ENCODE data around the gene TMEM11.

- no peak for TF ChIP-seq CTCF (conservative IDR thresholded peaks at IDR 0.05 in 1 of 2, IDR thresholded peaks at IDR 0.05 in 1 of 2; ENCODE audit: extremely low read depth in 1 of 2, insufficient read depth in 1 of 2, low read depth in 1 of 2, low read length in 2 of 2)
- no peak for TF ChIP-seq EZH2 (IDR thresholded peaks at IDR 0.05; ENCODE audit: borderline replicate concordance, low read length)
Measured at GRCh38 chr17:21245639-21246084, 31.7 kb upstream of the TMEM11 start.
